HG03103 (cell line): ENCODE data around the gene PRSS21.

Source experiments
- ATAC-seq: cut with Tn5 transposase; IDR thresholded peaks from one replicate; pipeline ENCODE4 v1.9.1; 2021; ENCODE audit warnings: low read depth; ENCODE audit not compliant: unreplicated experiment

Gene PRSS21

DNA sequence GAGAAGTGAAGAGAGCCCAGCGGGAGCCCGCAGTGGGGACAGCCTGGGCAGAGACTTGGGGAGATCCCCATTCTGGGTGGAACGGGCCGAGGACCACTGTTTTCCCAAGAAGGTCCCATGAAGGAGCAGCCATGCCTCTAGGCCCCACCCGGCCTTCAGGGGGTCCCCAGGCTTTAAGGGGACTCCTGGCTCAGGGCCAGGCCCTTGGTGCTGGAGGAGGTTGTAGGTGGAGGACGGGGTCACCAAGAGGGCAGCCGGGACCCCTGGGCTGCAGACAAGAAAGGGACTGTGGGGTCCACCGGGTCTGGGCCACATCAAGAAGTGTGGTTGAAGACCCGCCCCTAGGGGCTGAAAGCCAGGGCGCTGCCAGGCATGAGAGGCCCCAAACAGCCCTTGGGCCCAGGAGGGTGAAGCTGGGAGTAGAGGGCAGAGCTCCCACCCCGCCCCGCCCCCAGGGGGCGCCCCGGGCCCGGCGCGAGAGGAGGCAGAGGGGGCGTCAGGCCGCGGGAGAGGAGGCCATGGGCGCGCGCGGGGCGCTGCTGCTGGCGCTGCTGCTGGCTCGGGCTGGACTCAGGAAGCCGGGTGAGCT lies at the start of gene PRSS21:
PRSS21 (plus strand) TSS at position 487 of the 589 bp plus-strand sequence; CDS start at position 519, 32 bp downstream.
- no peak for ATAC-seq

GRCh38 chr16:2767891-2768290 lies 49.1 kb upstream of the PRSS21 start:
- no peak for ATAC-seq

GRCh38 chr16:2768403-2769089 lies 48.5 kb upstream of the PRSS21 start:
- no peak for ATAC-seq

GRCh38 chr16:2769100-2769529 lies 47.9 kb upstream of the PRSS21 start:
- ATAC-seq: no peak

DNA sequence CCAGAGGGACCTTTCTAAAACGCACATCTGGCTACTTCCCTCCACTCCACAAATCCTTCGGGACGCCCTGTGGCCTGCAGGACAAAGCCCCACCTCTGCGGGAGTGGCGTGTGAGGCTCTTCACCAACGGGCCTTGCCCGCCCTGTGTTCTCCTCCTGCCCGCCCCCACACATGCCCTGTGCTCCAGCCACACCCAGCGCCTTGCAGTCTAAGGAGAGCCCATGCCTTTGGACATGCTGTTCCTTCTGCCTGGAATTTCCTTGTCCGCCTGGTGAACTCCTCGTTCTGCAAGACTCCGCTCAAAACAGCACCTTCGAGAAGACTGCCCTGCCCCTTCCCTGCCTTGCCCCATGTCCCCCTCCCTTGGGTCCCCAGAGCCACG lies 47.4 kb upstream of the PRSS21 start:
- ATAC-seq: no peak

- no peak for ATAC-seq
Observed at GRCh38 chr16:2770057-2770951, 46.7 kb upstream of the PRSS21 start.

GRCh38 chr16:2771496-2772402 lies 45.3 kb upstream of the PRSS21 start:
- ATAC-seq: no peak

DNA sequence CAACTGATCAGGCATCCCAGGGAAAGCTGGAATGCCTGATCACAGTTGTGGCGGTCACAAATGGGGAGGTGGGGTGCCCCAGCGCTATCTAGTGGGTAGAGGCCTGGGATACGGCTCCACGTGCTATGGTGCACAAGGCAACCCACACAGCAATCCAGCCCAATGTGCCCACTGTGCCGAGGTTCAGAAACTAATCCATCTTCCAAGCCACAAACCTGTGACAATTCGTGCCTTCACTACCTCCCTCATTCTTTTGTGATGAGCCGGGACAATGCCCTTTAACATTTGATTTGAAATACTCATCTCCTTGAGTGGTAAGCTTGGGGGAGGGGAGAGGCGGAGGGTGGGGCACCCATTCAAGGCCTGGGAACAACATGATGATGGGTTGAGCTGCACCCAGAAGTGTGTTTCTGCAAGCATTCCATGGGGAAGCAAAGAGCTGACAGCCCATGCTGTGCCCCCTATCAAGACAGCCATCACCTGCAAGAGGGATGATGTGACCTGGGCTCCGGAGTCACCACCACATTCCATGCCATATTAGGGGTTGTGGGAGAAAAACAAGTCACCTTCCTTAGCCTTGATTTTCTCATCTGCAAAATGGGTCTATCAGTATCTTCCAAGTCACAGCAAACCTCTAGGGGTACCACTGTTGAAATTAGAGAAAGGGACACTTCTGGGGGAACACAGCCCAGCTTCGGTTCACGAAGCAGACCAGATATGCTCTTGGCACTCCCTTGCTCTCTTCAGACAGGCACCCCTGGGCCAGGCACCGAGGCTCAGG lies 43.7 kb upstream of the PRSS21 start:
- no peak for ATAC-seq

DNA sequence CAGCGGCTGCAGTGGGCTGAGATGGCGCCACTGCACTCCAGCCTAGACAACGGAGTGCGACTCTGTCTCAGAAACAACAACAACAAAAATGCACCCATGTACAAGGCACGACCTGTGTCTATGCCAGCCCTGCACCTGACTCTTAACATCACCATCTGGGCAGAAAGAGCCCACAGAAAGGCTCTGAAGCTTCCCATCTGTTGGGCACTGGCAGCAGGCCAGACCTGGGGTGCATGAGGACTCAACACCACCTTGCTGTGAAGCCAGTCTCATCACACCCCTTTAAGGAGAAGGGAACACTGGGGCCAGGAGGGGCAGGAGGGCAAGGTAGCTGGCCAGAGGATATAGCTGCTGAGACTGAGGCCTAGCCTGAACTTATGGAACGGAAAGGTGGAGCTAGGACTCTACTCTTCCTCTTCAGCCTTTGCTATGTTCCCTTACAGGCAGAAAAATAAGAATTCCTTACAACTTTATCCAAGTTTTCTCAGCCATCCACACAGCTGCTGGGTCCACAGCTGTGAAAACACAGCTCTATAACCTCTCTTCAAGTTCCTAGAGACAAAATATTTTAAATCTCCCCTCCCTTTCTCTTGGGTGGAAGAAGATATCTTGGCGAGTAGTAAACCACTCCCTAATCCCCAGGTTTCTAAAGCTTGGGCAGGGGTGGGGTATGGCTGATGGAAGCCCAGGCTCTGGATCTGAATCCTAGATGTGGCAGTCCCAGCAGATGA lies 42.7 kb upstream of the PRSS21 start:
- ATAC-seq: no peak

DNA sequence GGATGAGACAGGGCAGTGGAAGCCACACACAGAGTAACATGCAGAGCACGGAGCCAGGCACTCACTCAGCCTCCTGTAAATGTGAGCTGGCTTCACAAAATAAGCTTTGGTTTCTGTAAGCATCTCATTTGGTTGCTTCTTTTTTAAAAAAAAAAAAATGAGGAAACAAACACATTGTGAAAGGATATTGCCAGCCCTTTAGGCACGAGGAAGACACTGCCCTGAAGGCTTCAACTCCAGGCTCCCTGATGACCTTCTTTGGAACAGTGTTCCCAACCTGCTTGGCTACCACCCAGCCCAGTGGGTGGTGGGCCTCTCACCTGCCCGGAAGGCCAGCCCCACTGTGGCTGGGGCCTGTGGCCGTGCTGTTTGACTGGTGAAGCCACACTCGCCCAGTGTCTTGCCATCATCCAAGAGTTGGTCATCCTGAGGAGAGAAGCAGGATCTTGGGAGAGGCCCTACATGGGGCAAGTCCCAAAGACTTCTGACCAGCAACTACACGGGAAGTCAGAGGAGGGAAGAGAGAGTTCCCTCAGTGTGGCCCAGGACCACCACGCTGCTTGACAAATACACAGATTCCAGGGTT lies 41.8 kb upstream of the PRSS21 start:
- ATAC-seq: no peak

- no peak for ATAC-seq
Observed at GRCh38 chr16:2775765-2776499, 41.1 kb upstream of the PRSS21 start.

DNA sequence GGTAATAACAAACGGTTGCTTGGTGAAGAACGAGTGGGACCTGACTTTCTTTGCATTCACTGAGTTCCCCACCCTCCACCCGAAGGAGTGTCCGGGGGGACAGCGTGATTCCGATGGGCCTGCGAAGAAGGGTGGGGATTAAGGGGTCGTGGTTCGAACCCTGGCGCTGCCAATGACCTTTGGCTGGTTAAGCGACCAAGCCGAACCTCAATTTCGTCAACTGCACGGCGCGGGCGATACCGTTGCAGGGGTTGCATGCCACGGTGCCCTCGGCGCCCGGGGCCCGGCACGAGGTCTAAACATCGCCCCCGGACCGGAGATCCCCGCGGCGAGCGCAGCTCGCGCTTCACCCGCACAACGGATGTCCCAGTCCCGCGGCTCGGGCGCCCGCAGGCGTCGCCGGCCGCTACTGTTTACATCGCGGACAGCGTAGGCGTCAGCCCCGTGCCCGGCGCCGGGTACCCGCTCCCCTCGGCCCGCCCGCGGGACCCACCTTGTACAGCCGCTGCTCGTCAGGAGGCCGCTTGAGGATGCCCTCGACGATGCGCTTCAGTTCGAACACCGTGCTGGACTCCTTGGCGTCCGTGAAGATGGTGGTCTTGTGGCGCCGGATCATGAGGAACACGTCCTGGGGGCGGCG lies 40.4 kb upstream of the PRSS21 start:
- ATAC-seq: peak; percentile 6

- peak; percentile 80 for ATAC-seq
Observed at GRCh38 chr16:2777231-2777902, 39.7 kb upstream of the PRSS21 start, which contains the start of gene ELOB. TSS of gene ELOB (minus strand) at chr16:2777280. CDS start at chr16:2777239, 41 bp downstream.

DNA sequence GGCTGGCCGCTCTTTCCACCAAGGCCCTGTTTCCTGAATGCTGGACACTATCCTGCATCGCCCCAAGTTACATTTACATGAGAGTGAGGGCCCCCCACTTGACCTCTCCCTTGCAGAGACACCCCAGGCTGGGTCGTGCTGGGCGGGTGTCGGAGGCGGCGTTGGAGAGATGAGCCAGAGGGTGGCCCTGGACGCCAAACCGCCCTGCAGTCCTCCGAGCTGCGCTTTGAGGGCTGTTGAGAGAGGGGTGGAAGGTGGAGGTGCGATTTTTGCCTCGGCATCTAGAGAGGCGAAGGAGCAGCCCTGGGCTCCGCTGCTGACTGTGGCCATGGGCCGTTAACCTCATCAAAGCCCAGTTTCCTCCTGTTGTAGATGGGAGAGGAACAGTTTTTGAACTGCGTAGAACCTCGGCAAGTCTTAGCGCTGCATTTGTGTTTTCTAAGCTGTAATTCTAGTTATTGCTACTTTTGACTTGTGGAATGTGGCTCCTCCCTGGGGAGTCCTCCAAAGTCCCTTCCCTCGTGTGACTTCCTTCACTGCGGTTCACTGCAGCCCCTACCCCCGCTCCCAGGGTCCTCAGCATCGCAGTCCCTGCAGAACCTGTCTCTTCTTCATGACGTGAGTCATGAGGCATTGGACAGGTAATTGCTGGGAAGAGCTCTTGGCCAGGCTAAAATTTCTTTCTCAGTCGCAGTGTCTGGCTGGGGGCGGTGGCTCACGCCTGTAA lies 39.0 kb upstream of the PRSS21 start:
- no peak for ATAC-seq

- no peak for ATAC-seq
Observed at GRCh38 chr16:2778630-2778958, 38.4 kb upstream of the PRSS21 start.
